Right cardiac atrium (tissue), 5 donors: ENCODE measurements around the gene TMEM147. TPM values are rescaled to one million over a fixed set of nuclear protein-coding genes. Genes with fewer than 3 reads are reported as not detected.

ENCODE experiments used
- ATAC-seq, 2 donors: fragments of 200-7000 bp; cut with Tn5 transposase; one replicate each; pipeline versions ENCODE4 v1.8.0 to v1.9.1; 2020; ENCODE audit warnings: moderate library complexity in 2 of 2, mild to moderate bottlenecking in 1 of 2
- DNase-seq, 3 donors: peaks; one replicate each; pipeline ENCODE4 v3.0.0-alpha.2; 2020
- H3K27ac ChIP-seq: one replicate; pipeline ENCODE4 v1.5.1; 2013; ENCODE audit warnings: mild to moderate bottlenecking, low read length, control low read depth, moderate library complexity
- H3K27me3 ChIP-seq: one replicate; pipeline ENCODE4 v1.6.1; 2013; ENCODE audit not compliant: control insufficient read depth, insufficient read depth
- H3K4me1 ChIP-seq: one replicate; pipeline ENCODE4 v1.6.1; 2013; ENCODE audit warnings: low read length; ENCODE audit not compliant: control insufficient read depth, insufficient read depth
- H3K4me3 ChIP-seq: one replicate; pipeline ENCODE4 v1.5.1; 2013; ENCODE audit warnings: low read length, control low read depth
- H3K9me3 ChIP-seq: one replicate; pipeline ENCODE4 v1.6.1; 2013; ENCODE audit warnings: low read length; ENCODE audit not compliant: control insufficient read depth
- WGBS: extraction: QIAGEN DNeasy Blood & Tissue Kit; methylation state at CpG from one replicate; pipeline ENCODE4 v1.1.7; 2013; 5-methylcytosine and 5-hydroxymethylcytosine counted together
- intact Hi-C, 4 donors: fragments of 100-400 bp; cut with DNase I; formaldehyde crosslinking; loops; one replicate each; pipeline versions ENCODE4 v1.11.0 to v1.14.0; 2022 to 2023
- polyA plus RNA-seq: library from polyadenylated mRNA; stranded (reverse); fragments of 200-250 nt; gene quantifications from one replicate; pipeline ENCODE4 v1.2.3, GENCODE V29; 2013
- total RNA-seq, 4 donors: library from RNA; stranded (reverse); fragmentation: NEBNext Ultra II Directional; extraction: Animal tissue kit (Norgen Biotek cat#: 25700); gene quantifications; one replicate each; pipeline ENCODE4 v1.2.1, GENCODE V29; 2021
- donor health status: healthy with polysubstance abuse.
- donor health status: DM: no; HTN: yes; CAD: no.
- donor health status: DM: no; HTN: no; CAD: no.
- donor health status: DM: no; HTN: yes; CAD: no; lungs with severe emphysema.
- donor health status: DM: yes; HTN: yes; CAD: no.

TMEM147 gene
- total and polyA plus RNA-seq, 5 donors: 77.3 to 140 (median 90.5) TPM

DNA sequence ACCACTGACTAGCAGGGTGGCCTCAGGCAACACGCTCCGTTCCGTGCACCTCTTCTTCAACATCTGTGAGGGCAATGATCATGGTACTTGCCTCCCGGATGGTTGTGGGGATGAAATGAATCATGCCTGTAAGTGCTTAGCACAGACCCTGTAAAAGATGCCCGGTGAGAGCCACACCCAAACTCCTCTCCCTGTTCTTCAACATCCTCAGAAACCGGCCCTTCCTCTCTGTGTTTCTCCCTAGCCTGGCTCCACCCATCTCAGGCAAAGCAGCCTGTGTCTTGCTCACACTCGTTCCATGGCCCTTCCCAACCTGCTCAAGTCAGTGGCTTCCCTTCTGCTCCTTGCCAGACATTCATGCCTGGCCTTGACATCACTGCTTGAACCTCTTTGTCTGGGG lies 26.1 kb upstream of the TMEM147 start:
- WGBS: 65% methylated on average over 7 of the region's 7 CpGs
- H3K4me1 ChIP-seq: no peaks in the 10 kb centered on the region
- H3K27ac ChIP-seq: no peak overlapping the region
- no peak overlapping the region for H3K4me3 ChIP-seq
- intact Hi-C loops: loop anchor here in 1 of 4 donors (10.0 kb wide), 1 partner anchor 66 kb away; the partner anchor contains the start of gene PMIS2
- H3K27me3 ChIP-seq: no peaks in the 10 kb centered on the region
- no peaks in the 10 kb centered on the region for H3K9me3 ChIP-seq
- ATAC-seq: no peak
- DNase-seq: no peak

DNA sequence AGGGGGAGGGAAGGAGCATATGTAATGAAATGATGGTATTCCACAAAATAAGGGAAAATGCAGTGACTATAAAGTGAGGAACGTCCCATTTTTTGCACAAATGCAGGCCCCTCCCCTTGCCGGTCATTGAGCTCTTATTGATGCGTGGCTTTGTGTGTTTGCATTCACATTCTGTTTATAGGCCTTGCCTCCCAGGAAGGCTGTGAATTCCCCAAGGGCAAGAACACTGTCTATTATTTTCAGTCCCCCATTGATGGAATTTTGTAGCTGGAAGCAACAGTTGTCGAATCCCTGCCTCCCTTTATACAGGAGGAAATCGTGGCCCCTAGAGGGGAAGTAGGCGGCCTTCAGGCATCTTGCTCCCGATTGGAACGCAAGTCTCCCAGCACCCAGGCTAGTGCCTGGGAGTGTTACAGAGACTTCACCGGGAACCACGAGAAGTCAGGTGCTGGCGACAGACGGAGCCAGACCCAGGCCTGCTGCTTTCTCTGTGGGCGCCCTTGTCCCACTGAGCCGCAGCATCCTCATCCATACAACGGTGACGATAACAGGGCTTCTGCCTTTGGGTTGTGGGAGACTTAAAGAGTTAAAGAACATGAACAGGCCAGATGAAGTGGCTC lies 24.2 kb upstream of the TMEM147 start:
- H3K27me3 ChIP-seq: no peaks in the 10 kb centered on the region
- 57% methylated on average over 16 of the region's 16 CpGs for WGBS

DNA sequence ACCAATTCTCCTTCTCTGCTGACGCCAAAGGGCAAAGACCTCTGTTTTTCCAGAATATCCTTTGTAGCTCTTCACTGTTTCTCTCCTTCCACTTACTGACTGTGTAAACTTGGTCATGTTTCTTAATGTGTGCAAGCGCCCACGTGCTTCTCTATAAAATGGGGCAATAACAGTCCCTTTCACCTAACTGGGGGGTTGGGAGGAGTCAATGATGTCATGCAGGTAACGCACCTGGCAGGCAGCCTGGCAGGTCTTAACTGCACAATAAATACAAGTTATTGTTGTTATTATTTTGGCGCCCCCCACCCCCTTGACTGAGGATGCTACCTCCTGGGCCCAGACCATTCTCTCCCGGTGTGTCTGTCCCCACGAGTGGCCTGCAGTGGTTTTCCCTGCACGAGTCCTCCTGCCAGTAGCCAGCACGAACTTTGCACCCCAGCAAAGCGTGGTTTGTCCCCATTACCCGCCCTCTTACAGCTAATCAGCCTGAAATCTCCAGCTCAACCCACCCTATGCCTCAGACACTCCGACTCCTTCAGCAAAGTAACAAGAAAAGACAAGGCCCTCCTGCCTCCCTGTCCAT lies 22.6 kb upstream of the TMEM147 start:
- ATAC-seq: no peak
- H3K4me1 ChIP-seq: no peaks in the 10 kb centered on the region
- no peak for DNase-seq
- intact Hi-C loops: no loop called here
- 81% methylated on average over 12 of the region's 12 CpGs for WGBS
- no peaks in the 10 kb centered on the region for H3K27me3 ChIP-seq
- H3K9me3 ChIP-seq: no peaks in the 10 kb centered on the region
- no peak overlapping the region for H3K27ac ChIP-seq
- H3K4me3 ChIP-seq: no peak overlapping the region

More for the DNA sequence above, 24.2 kb upstream of the TMEM147 start:
- H3K27ac ChIP-seq: no peak overlapping the region
- no peaks in the 10 kb centered on the region for H3K4me1 ChIP-seq
- DNase-seq: peak in 1 of 3 donors; percentile 17
- intact Hi-C loops: no loop called here
- no peaks in the 10 kb centered on the region for H3K9me3 ChIP-seq
- H3K4me3 ChIP-seq: no peak overlapping the region
- ATAC-seq: no peak

DNA sequence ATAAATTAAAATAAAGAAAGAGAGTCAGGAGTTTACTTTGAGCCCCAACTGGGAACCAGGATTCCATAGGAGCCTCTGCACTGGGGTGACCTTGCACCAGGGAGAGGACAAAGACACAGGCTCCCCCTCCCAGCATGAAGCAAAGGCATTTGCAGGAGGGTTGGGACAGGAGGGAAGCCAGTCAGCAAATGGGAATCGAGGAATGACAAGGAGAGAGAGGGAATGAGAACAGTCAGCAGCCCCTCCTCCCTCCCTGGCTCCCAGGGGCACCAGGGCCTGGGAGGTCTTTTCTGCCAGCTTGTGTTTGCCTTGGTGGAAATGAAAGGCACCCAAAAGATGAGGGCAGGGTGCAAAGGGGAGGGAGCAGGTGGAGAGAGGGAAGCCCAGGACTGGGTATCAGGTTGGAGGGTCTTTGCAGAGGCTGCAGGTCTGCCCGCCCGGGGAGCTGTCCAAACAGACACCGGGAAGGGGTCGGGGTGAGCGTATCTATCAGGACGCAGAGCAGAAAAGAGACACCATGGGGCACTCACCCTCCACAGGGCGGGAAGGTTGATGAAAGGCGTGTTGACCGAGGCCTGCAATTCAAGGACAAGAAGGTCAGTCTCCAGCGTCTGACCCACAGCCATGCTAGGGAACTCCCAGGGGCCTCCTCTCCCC lies 21.1 kb upstream of the TMEM147 start:
- H3K4me3 ChIP-seq: no peak overlapping the region
- WGBS: 29% methylated on average over 11 of the region's 11 CpGs
- no peaks in the 10 kb centered on the region for H3K27me3 ChIP-seq
- ATAC-seq (no peak), DNase-seq (no peak)
- no peaks in the 10 kb centered on the region for H3K4me1 ChIP-seq
- no peak overlapping the region for H3K27ac ChIP-seq
- H3K9me3 ChIP-seq: no peaks in the 10 kb centered on the region
- intact Hi-C loops: no loop called here

DNA sequence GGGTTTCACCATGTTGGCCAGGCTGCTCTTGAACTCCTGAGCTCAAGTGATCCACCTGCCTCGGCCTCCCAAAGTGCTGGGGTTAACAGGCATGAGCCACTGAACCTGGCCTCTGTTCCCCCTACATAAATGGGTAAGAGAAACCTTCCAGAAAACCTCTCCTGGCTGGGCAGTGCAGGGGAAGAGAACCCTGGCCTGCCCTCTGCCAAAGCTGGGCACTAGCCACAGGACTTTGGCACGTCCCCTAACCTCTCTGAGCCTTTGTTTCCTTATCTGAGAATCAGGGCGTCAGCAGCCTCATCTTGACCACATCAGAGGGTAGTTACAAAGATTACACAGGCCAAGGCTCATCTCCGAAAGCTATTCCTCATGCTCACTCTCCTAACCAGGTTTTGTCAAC lies 19.6 kb upstream of the TMEM147 start:
- DNase-seq (no peak), ATAC-seq (no peak)
- H3K27me3 ChIP-seq: no peaks in the 10 kb centered on the region
- no peak overlapping the region for H3K27ac ChIP-seq
- intact Hi-C loops: no loop called here
- H3K4me1 ChIP-seq: no peaks in the 10 kb centered on the region
- no peak overlapping the region for H3K4me3 ChIP-seq
- no peaks in the 10 kb centered on the region for H3K9me3 ChIP-seq
- 69% methylated on average over 4 of the region's 4 CpGs for WGBS

DNA sequence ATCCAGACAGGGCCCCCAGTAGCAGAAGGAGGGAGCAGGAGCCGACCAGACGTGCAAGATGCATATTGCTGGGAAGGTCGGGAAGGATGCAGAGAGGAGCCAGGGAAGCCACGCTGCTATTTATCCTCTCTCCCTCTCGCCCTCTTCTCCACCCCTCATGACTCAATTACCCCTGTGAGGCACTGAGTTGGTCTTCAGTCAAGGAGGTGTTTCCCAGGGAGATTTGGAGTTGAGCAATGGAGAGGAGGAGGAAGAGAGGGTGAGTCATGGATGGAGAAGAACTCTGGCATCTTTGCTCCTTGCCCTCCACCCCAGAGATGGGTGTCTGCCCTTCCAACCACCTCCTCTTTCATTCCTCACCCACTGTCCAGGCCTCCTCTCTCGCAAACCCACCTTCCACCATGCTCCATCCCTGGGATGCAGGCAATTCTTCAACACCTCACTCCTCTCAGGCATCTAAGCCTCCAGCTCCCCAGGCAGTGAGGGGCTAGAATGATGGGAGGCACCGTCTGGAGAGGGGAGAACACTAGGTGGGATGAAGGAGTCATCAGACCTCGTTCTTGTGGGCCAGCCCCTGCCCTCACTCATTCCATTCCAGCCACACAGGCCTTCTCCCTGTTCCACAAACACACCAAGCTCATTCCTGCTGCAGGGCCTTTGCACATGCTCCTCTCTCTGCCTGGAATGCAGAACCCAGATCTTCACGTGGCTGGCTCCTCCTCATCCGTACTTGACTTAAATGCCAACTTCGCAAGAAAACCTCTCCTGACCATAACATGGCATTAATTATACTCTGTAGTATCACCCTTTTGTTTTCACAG lies 17.0 kb upstream of the TMEM147 start, which contains the start of gene SBSN:
TSS of gene SBSN (minus strand) at position 94 of the 821 bp plus-strand sequence. CDS start at position 64, 30 bp downstream.
- Histone ChIP-seq H3K9me3 (no peaks in the 10 kb centered on the region), H3K27me3 (no peaks in the 10 kb centered on the region), H3K27ac (no peak within 1 kb of the TSS), H3K4me3 (no peak within 1 kb of the TSS), H3K4me1 (no peaks in the 10 kb centered on the region)
- intact Hi-C loops: no loop called here
- peak in 1 of 3 donors; percentile 5 for DNase-seq
- 76% methylated on average over 11 of the region's 11 CpGs for WGBS
- no peak for ATAC-seq

DNA sequence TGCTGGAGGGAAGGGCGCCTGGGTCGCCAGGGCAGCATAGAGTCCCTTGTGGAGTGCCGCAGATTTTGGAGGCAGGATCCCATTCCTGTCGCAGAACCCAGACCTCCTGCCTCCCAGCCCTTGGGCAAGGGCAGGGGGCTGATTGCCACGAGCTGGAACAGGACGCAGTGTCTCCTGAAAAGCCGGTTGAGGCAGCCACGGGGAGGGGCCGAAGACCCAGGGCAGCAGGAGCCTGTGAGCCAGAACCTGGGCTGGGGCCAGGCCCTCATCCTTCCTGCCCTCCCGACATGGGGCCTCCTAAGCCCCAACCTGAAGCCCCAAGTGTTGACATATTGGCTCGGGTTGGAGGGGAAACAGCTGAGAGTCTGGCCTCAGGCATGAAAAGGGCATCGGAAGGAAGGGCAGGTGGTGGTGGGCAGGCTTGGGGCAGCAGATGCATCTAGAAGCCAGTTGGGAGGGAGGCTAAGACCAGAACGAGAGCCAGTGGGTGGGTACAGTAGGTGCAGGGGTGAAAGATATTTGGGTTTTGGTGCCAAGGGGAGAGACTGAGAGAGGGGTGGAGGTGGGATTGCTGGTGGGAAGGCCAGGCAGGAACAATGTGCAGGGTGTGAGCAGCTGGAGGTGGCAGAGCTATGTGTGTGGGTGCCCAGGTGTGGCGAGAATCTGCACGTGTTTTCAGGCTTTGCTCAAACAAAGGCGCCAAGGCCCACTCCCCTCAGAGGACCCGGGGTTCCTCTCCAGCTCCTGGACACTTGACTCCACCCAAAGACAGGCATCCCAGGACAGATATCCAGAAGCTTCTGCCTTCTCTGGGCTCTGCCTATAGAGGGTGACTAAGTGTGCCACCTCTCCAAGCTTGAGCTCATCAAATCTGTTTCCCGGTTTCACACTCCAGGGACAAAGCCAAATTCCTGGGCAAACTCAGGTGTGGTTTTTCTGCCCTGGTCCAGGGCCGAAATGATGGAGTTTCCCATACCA lies 15.9 kb upstream of the TMEM147 start:
- Histone ChIP-seq H3K9me3 (no peaks in the 10 kb centered on the region), H3K27me3 (no peaks in the 10 kb centered on the region), H3K4me3 (no peak overlapping the region), H3K27ac (no peak overlapping the region), H3K4me1 (no peaks in the 10 kb centered on the region)
- DNase-seq (peak in 1 of 3 donors; percentile 36), ATAC-seq (no peak)
- WGBS: 56% methylated on average over 19 of the region's 19 CpGs
- intact Hi-C loops: no loop called here

DNA sequence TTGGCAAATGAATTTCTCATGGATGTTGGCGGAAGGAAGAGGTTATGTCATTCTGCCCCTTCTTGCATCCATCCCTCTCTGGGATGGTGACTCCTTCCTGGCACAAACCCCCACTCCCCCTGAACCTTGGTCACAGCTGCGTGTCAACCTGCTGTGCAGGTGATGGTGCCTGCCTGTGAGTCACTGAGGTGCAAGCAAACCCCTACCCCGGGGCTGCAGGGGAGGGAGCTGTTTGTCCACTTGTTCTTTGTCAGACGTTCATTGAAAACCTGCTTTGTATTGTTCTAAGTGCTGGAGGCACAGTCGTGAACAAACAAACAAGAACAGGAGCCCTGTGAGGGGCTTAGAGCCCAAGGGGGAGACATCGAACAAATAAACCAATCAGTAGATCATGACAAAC lies 14.1 kb upstream of the TMEM147 start:
- Histone ChIP-seq H3K27me3 (no peaks in the 10 kb centered on the region), H3K9me3 (no peaks in the 10 kb centered on the region), H3K27ac (no peak overlapping the region), H3K4me3 (no peak overlapping the region), H3K4me1 (no peaks in the 10 kb centered on the region)
- WGBS: 56% methylated on average over 6 of the region's 6 CpGs
- no peak for ATAC-seq
- DNase-seq: no peak
- intact Hi-C loops: no loop called here

DNA sequence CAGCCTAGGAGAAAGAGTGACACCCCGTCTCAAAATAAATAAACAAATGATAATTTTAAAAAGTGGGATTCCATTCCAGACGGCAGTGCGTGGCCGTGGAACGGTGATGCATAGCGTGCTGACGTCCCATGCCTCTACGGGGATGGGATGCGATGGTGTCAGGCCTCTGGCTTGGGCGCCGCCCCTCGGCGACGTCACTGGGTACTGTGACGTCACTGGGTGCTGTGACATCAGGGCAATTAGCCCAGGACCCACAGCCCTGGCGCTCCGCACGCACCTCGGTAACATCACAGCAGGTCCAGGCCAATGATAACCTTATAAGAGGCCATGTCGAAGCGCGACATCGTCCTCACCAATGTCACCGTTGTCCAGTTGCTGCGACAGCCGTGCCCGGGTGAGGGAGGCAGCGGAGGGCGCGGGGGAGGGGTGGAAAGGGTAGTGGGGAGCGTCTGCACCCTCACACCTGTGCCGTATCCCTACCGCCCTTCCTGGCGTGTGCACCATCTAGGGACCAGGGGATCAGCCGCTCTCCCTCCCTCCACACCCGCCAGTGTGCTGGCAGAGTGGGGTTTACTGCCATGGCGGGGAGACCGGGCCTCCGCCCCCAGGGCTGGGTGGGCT lies 12.1 kb upstream of the TMEM147 start, which contains the start of gene GAPDHS:
TSS of gene GAPDHS (plus strand) at position 256 of the 621 bp plus-strand sequence. CDS start at position 328, 72 bp downstream.
- H3K27ac ChIP-seq: no peak within 1 kb of the TSS

More for the DNA sequence above, 12.1 kb upstream of the TMEM147 start, which contains the start of gene GAPDHS:
- no peaks in the 10 kb centered on the region for H3K9me3 ChIP-seq
- ATAC-seq (no peak), DNase-seq (peak in 1 of 3 donors; percentile 21)
- H3K4me3 ChIP-seq: no peak within 1 kb of the TSS
- WGBS: 29% methylated on average over 39 of the region's 39 CpGs
- intact Hi-C loops: no loop called here
- H3K4me1 ChIP-seq: no peaks in the 10 kb centered on the region
- H3K27me3 ChIP-seq: no peaks in the 10 kb centered on the region
